Non-pigmented ciliary epithelial cell (primary cell): ENCODE measurements around the gene RERG.

Experiments
- DNase-seq: peaks from one replicate; pipeline ENCODE4 v3.0.0-alpha.2; 2010; ENCODE audit warnings: low read depth

The RERG gene

DNA sequence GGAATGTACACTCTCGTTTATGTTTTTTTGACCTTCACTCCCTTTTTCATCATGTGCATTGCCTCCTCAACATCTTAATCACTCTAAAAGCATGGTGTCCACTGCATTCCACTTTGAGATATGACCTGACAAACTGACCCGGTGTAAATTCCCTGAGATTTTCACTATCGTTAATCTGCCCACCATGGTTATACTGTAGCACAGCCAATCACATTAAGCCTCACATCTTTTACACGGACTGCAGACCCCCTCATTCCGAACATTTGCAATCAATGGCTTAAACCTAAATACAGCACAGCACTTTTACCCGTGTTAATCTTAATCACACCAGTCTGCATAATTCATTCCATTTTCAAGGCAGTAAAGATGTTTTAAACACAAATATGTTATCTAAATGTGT, 2.4 kb downstream of the RERG start:
- no peak for DNase-seq

DNA sequence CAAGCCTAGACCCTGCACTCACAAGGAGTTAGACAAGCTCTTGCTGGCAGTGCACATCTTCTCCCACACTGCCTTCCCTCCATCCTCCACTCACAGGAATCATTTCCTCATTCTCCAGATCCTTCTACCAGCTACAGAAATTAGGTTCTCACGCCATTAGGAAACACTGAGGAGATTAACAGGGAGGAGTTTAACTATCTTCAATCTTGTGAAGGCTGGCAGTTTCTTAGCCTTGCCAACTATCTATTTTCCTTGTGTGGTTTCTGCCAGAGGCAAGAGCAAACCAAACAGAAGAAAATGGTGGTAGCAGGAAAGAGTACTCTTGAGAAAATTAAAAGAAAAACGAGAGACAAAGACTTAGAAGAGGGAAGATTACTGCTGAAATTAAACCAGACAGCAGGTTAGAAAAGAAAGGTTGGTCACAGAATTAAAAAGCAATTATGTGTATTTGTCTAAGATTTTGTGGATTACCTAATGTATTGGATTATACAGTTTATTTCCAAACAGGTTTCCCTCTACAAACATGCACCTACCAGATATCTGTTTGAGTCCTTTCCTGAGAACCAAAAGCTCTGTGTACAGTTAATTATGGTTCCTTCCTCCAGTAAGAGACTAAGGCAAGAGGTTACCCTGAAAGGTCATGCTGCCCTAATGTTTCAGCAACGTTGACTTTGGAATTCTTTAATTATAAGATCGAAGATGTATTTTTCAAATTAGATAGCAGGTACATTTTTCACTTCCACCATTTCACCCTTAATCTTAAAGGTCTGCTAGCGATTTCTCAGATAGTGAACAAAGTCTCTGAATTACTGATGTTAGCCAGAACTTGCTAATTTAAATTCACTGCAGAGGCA, 5.0 kb downstream of the RERG start:
- no peak for DNase-seq

GRCh38 chr12:15214851-15215601, 6.2 kb downstream of the RERG start:
- no peak for DNase-seq

DNA sequence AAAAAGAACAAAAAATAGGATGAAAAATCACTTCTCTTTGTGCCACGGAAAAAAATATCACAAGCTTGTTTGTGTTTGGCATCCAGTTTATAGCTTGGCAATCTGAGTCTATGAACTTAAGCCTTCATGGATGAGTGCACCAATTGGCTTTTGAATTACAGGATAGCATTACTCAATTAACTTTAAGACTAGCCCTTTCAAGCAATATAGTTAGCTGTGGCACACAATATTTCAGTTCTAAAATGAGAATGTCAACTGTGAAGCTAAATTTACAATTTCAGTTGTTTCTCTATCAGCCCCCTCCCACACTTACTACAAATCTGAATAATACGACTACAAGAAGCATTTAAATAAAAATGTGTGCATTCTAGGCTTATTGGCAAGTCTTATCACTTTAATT, 8.3 kb downstream of the RERG start:
- DNase-seq: no peak

DNA sequence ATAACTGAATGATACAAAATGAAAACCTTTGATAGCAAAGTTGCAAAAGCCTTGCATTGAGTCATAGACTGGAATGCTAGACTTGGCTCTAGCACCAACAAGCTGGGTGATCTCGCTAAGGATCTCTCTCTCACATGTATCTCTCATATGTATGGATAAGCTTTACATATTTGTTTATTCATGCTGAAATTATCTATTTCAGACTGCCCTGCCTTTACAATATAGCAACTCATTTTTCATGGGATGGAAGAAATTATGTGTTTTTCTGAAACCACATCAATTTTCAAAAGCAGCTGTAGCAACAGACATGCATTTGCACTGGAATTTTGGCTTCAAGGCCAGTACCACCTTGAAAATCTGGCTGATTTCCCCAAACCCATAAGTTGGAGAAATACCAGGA, 11.4 kb downstream of the RERG start:
- peak; percentile 53 for DNase-seq

DNA sequence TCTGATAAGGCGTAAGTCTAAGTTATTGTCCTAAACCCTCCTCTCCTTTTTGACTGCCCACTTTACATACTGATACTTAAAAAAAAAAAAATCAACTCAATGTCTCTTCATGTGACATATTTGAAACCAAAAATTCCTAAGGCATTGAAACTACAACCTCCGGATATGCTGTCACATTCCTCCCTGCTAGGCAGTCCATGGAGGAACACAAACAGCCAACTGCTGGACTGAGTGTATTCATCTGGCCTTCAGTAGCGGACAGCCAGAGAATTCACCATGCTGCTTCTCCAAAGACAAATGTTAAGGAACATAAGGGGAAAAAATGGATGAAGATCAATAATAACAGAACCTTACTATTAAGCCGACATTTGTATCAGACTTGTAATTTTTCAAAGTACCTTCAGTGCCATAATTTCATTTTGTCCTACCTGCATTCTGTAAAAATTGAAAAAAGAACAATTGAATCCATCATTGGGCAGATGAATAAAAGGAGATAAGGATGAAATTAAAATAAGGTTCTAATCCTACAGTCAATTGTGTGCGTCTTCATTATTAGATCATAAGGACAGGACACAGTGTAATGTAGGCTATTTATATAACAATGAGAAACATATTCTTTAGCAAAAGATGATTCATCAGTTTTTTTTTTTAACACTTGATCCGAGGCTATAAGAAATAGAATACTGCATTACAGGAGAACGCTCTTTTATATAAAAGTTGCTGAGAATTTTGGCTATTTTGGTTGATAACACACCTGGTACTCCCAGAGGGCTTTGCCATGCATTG, 12.2 kb downstream of the RERG start:
- DNase-seq: no peak

GRCh38 chr12:15208140-15208539, 13.1 kb downstream of the RERG start:
- DNase-seq: no peak

- no peak for DNase-seq
These were observed 14.3 kb downstream of the RERG start for GRCh38 chr12:15206831-15207389.

DNA sequence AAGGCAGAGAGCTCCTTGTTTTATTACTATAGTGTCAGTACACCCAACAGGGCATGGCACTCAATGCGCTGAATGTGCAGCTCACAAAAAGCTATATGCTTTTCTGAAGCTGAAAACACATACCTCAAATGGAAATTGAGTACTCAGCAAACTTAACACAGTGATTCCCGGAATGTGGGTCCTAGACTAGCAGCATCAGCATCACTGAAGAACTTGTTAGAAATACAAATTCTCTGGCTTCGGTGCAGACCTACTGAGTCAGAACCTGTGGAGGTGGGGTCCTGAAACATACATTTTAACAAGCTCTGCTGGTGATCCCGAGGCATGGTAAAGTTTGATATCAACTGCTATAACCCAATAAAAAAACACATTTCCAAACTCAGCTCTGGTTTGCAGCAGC, 14.9 kb downstream of the RERG start:
- no peak for DNase-seq

- DNase-seq: no peak
These were observed 15.7 kb downstream of the RERG start for GRCh38 chr12:15205341-15206010.

GRCh38 chr12:15201456-15201855, 19.8 kb downstream of the RERG start:
- DNase-seq: no peak

DNA sequence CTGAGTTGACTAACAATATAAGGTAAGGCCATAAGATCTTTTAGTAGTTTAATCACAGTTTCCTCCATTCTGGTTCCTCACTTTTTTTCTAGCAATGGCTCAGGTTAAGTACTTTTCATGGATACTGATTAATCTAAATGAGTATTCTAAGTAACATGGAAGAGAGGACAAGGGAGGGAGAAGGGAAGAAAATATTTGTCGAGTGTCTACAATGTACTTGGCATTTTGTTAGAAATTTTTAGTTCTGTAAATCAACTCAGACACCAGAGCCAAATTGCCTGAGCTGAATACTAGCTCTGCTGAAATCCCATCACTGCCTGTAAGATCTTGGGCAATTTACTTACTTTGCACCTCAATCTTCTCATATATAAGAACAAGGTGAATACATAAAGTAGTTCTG, 20.2 kb downstream of the RERG start:
- no peak for DNase-seq

GRCh38 chr12:15200641-15201040, 20.6 kb downstream of the RERG start:
- DNase-seq: no peak

GRCh38 chr12:15199930-15200329, 21.3 kb downstream of the RERG start:
- DNase-seq: no peak

GRCh38 chr12:15196678-15197505, 24.3 kb downstream of the RERG start:
- DNase-seq: no peak

DNA sequence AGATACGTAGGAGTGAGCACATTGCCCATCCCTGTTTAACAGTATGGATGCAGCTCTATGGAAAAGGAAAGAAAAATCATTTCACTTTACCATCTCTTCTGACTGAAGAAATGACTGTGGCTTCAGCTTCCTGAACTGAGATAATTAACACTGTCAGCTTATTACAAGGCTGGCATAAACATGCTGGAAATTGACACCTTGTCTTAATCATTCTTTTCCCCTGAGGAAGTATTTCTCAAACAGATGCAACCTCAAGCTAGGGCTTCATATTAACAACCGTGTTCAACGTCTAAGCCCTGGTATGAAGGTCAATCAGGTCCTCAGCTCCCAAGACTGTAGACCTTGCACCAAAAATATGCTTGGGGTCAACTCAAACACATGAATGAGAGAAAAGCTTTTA, 25.0 kb downstream of the RERG start:
- DNase-seq: no peak

- no peak for DNase-seq
These were observed 26.5 kb downstream of the RERG start for GRCh38 chr12:15194456-15195368.

GRCh38 chr12:15193946-15194345, 27.3 kb downstream of the RERG start:
- no peak for DNase-seq

GRCh38 chr12:15192720-15193119, 28.5 kb downstream of the RERG start:
- DNase-seq: no peak

DNA sequence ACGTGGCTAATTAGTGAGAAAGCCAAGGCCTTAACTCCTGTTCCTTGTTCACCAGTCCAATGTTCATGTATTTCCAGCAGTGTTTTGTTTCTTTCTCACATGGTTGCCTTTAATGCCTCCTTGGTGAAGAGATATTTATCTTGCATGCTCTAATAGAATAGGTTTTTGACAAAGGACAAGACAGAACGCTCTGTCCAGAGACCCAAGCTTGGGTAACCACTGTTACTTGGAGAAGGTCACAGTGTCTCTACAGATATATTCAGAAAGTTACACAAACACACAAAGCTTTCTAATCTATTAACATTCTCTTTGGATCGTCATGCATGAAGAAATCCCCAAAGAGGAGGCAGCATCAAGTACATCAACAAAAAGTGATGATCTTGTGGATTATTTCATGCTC, 33.1 kb downstream of the RERG start:
- DNase-seq: no peak
